ENCODE measurements around the gene ARHGEF33.

Gene ARHGEF33

DNA sequence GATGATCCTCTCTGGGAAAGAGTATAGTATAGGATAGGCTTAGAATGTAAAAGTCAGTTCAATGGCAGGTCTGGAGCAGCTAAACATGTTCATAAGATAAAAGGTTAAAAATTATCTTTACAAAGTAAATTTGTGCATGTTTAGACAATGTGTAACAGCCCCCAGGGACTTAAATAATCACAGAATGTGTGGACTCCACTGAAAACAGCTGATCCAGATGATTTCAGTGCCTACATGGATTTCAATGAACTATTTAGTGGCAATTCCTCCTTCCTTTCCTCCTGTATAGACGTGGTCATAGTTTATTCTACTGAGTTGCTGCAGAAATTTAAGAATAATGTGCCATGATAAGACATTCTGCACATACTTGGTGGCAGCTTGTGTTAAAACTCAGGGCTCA lies 42.9 kb downstream of the ARHGEF33 start:
- H3K4me3 ChIP-seq (ENCODE audit: low read depth, low read length) = no peak overlapping the region
- H3K9me3 ChIP-seq (ENCODE audit: control insufficient read depth, insufficient read depth, low read depth, low read length) = no peaks in the 10 kb centered on the region
- TF ChIP-seq ZNF350 (tag by site-specific recombination; IDR thresholded peaks at IDR 0.05) (no peak), PRDM2 (tag by site-specific recombination; IDR thresholded peaks at IDR 0.05; ENCODE audit: borderline replicate concordance) (no peak), ZSCAN16 (tag by site-specific recombination; IDR thresholded peaks at IDR 0.05) (no peak), MZF1 (tag by site-specific recombination; IDR thresholded peaks at IDR 0.05; ENCODE audit: borderline replicate concordance) (no peak), ZNF133 (tag by site-specific recombination; IDR thresholded peaks at IDR 0.05) (no peak), BCL11B (tag by site-specific recombination; IDR thresholded peaks at IDR 0.05; ENCODE audit: low read depth) (no peak), ZNF148 (tag by site-specific recombination; IDR thresholded peaks at IDR 0.05; ENCODE audit: borderline replicate concordance) (no peak), ZNF362 (tag by site-specific recombination; IDR thresholded peaks at IDR 0.05) (no peak), RBAK (tag by site-specific recombination; IDR thresholded peaks at IDR 0.05) (no peak), ZNF514 (tag by site-specific recombination; IDR thresholded peaks at IDR 0.05) (no peak), ZNF658 (tag by site-specific recombination; IDR thresholded peaks at IDR 0.05) (no peak), HIC1 (tag by site-specific recombination; IDR thresholded peaks at IDR 0.05) (no peak), ZNF423 (tag by site-specific recombination; IDR thresholded peaks at IDR 0.05) (no peak), ZNF600 (tag by site-specific recombination; IDR thresholded peaks at IDR 0.05) (no peak), ZNF610 (tag by site-specific recombination; IDR thresholded peaks at IDR 0.05; ENCODE audit: borderline replicate concordance) (no peak)
- TF ChIP-seq, protein P1, sequence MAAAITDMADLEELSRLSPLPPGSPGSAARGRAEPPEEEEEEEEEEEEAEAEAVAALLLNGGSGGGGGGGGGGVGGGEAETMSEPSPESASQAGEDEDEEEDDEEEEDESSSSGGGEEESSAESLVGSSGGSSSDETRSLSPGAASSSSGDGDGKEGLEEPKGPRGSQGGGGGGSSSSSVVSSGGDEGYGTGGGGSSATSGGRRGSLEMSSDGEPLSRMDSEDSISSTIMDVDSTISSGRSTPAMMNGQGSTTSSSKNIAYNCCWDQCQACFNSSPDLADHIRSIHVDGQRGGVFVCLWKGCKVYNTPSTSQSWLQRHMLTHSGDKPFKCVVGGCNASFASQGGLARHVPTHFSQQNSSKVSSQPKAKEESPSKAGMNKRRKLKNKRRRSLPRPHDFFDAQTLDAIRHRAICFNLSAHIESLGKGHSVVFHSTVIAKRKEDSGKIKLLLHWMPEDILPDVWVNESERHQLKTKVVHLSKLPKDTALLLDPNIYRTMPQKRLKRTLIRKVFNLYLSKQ (tag by site-specific recombination; IDR thresholded peaks at IDR 0.05; ENCODE audit: borderline replicate concordance) = no peak
- TF ChIP-seq, protein P2, sequence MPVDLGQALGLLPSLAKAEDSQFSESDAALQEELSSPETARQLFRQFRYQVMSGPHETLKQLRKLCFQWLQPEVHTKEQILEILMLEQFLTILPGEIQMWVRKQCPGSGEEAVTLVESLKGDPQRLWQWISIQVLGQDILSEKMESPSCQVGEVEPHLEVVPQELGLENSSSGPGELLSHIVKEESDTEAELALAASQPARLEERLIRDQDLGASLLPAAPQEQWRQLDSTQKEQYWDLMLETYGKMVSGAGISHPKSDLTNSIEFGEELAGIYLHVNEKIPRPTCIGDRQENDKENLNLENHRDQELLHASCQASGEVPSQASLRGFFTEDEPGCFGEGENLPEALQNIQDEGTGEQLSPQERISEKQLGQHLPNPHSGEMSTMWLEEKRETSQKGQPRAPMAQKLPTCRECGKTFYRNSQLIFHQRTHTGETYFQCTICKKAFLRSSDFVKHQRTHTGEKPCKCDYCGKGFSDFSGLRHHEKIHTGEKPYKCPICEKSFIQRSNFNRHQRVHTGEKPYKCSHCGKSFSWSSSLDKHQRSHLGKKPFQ (tag by site-specific recombination; IDR thresholded peaks at IDR 0.05) = no peak
- H3K36me3 ChIP-seq (ENCODE audit: control insufficient read depth in 2 of 2, insufficient read depth in 1 of 2, low read length in 2 of 2) = no peaks in the 10 kb centered on the region
- ChIA-PET CTCF (no interaction called here), POLR2A (interaction anchor here (0.8 kb wide), 1 partner anchor 19 kb away, joined by 5 read pairs; no protein-coding TSS in a partner anchor)
- no peak overlapping the region for H3K27ac ChIP-seq (ENCODE audit: extremely low read depth, low read depth, low read length)
- no peaks in the 10 kb centered on the region for H3K4me1 ChIP-seq (ENCODE audit: control insufficient read depth, insufficient read depth, low read length)
